T47D (cell line): ENCODE data around the gene EVX2.

Source experiments
- DNase-seq, 2 experiments: peaks; one replicate each; pipeline versions ENCODE4 v3.0.0 to v3.0.0-alpha.2; 2011 to 2012; ENCODE audit warnings: low read depth in 1 of 2, low spot score in 1 of 2
- JUND ChIP-seq: IDR thresholded peaks from 2 replicates; pipeline ENCODE4 v1.6.1; 2012; ENCODE audit warnings: low read depth
- in situ Hi-C: cut with HindIII; loops from 2 replicates; pipeline ENCODE4 v1.10.0; 2016; ENCODE audit warnings: low sequenced_read_pairs, low pct_unique_long_range_greater_than_20kb

EVX2 gene

GRCh38 chr2:176095421-176095820, 11.7 kb upstream of the EVX2 start:
- no peak for TF ChIP-seq JUND
- in situ Hi-C loops, result no loop called here
- no peak for DNase-seq

GRCh38 chr2:176094349-176094748, 10.6 kb upstream of the EVX2 start:
- DNase-seq, result no peak
- TF ChIP-seq JUND, result no peak
- in situ Hi-C loops, result no loop called here

- no peak for DNase-seq
- no peak for TF ChIP-seq JUND
- in situ Hi-C loops, result no loop called here
Observed at GRCh38 chr2:176093898-176094249, 10.1 kb upstream of the EVX2 start.

GRCh38 chr2:176093145-176093897, 9.6 kb upstream of the EVX2 start:
- in situ Hi-C loops, result no loop called here
- no peak for DNase-seq
- TF ChIP-seq JUND, result no peak

GRCh38 chr2:176092270-176093144, 8.7 kb upstream of the EVX2 start, which contains the start of gene HOXD13:
Gene HOXD13 (plus strand): TSS chr2:176092721. CDS start chr2:176092891, 170 bp downstream.
- no peak for DNase-seq
- no peak for TF ChIP-seq JUND
- in situ Hi-C loops, result no loop called here

- DNase-seq, result no peak
- no peak for TF ChIP-seq JUND
- in situ Hi-C loops, result no loop called here
Observed at GRCh38 chr2:176091329-176092258, 7.8 kb upstream of the EVX2 start.

GRCh38 chr2:176090862-176091261, 7.1 kb upstream of the EVX2 start:
- no peak for TF ChIP-seq JUND
- no peak for DNase-seq
- in situ Hi-C loops, result no loop called here

GRCh38 chr2:176089843-176090395, 6.2 kb upstream of the EVX2 start:
- no peak for TF ChIP-seq JUND
- DNase-seq, result no peak
- in situ Hi-C loops, result no loop called here

- no peak for TF ChIP-seq JUND
- in situ Hi-C loops, result no loop called here
- no peak for DNase-seq
Observed at GRCh38 chr2:176088937-176089842, 5.4 kb upstream of the EVX2 start.

GRCh38 chr2:176088048-176088936, 4.5 kb upstream of the EVX2 start:
- no peak for TF ChIP-seq JUND
- peak; percentile 68 to 93 for DNase-seq
- in situ Hi-C loops, result no loop called here
